MM.1S (cell line): ENCODE measurements around the gene ZNF182.
"Not testable (repeated sequence)": the region's sequence is repeated elsewhere in the genome, so short reads cannot be mapped to it uniquely, and the experiment has no call there.

ENCODE experiments used
- DNase-seq: peaks from one replicate; pipeline ENCODE4 v3.0.0-alpha.2; 2015
- H2AFZ ChIP-seq: fragments of 300-600 bp; sonication (generic); 2 replicates; pipeline ENCODE4 v1.6.0; 2016; ENCODE audit warnings: antibody characterized with exemption, low read length
- H3F3A ChIP-seq: fragments of 300-600 bp; sonication (generic); 2 replicates; pipeline ENCODE4 v1.6.1; 2016; ENCODE audit warnings: mild to moderate bottlenecking, antibody characterized with exemption, low read length, moderate library complexity, mixed read lengths; ENCODE audit not compliant: insufficient read depth
- H3K27ac ChIP-seq: fragments of 300-600 bp; sonication (generic); 2 replicates; pipeline ENCODE4 v1.5.1; 2016; ENCODE audit warnings: mild to moderate bottlenecking, low read length
- H3K27me3 ChIP-seq: fragments of 300-600 bp; sonication (generic); replicated peaks from 2 replicates; pipeline ENCODE4 v1.6.0; 2016; ENCODE audit warnings: low read length; ENCODE audit not compliant: insufficient read depth
- H3K36me3 ChIP-seq: fragments of 300-600 bp; sonication (generic); replicated peaks from 2 replicates; pipeline ENCODE4 v1.6.1; 2016; ENCODE audit warnings: mild to moderate bottlenecking, low read length, mixed read lengths; ENCODE audit not compliant: insufficient read depth
- H3K4me1 ChIP-seq: fragments of 300-600 bp; sonication (generic); 2 replicates; pipeline ENCODE4 v1.6.1; 2016; ENCODE audit warnings: low read length, mixed read lengths
- H3K4me2 ChIP-seq: fragments of 300-600 bp; sonication (generic); 2 replicates; pipeline ENCODE4 v1.6.0; 2016; ENCODE audit warnings: low read depth, low read length
- H3K4me3 ChIP-seq: fragments of 300-600 bp; sonication (generic); 2 replicates; pipeline ENCODE4 v1.5.1; 2016; ENCODE audit warnings: low read length, mixed read lengths
- H3K79me2 ChIP-seq: fragments of 300-600 bp; sonication (generic); 2 replicates; pipeline ENCODE4 v1.6.1; 2016; ENCODE audit warnings: mixed run types, low read length, mixed read lengths
- H3K9ac ChIP-seq: fragments of 300-600 bp; sonication (generic); 2 replicates; pipeline ENCODE4 v1.6.1; 2016; ENCODE audit warnings: low read length, mixed read lengths
- H3K9me2 ChIP-seq: fragments of 300-600 bp; sonication (generic); replicated peaks from 2 replicates; pipeline ENCODE4 v1.6.1; 2016; ENCODE audit warnings: mild to moderate bottlenecking, low read length, mixed read lengths; ENCODE audit not compliant: insufficient read depth
- H3K9me3 ChIP-seq: fragments of 300-600 bp; sonication (generic); replicated peaks from 2 replicates; pipeline ENCODE4 v1.6.1; 2016; ENCODE audit warnings: mild to moderate bottlenecking, low read length, mixed read lengths; ENCODE audit not compliant: insufficient read depth
- H4K20me1 ChIP-seq: fragments of 300-600 bp; sonication (generic); 2 replicates; pipeline ENCODE4 v1.6.1; 2016; ENCODE audit warnings: mild to moderate bottlenecking, low read length, moderate library complexity, mixed read lengths; ENCODE audit not compliant: insufficient read depth
- EZH2 ChIP-seq: fragments of 300-600 bp; sonication (generic); optimal IDR thresholded peaks from 2 replicates; pipeline ENCODE3; 2017; ENCODE audit warnings: low read depth, mild to moderate bottlenecking, antibody characterized with exemption, low read length, mixed read lengths
- EZH2phosphoT487 ChIP-seq: fragments of 300-600 bp; sonication (generic); IDR thresholded peaks from 2 replicates; pipeline ENCODE4 v1.6.1; 2018; ENCODE audit warnings: antibody characterized with exemption, low read length
- TF ChIP-seq, protein P1 (sequence below): fragments of 300-600 bp; sonication (generic); IDR thresholded peaks from 2 replicates; pipeline ENCODE4 v1.5.1; 2016; ENCODE audit warnings: antibody characterized with exemption, low read length, mixed read lengths

Gene ZNF182

DNA sequence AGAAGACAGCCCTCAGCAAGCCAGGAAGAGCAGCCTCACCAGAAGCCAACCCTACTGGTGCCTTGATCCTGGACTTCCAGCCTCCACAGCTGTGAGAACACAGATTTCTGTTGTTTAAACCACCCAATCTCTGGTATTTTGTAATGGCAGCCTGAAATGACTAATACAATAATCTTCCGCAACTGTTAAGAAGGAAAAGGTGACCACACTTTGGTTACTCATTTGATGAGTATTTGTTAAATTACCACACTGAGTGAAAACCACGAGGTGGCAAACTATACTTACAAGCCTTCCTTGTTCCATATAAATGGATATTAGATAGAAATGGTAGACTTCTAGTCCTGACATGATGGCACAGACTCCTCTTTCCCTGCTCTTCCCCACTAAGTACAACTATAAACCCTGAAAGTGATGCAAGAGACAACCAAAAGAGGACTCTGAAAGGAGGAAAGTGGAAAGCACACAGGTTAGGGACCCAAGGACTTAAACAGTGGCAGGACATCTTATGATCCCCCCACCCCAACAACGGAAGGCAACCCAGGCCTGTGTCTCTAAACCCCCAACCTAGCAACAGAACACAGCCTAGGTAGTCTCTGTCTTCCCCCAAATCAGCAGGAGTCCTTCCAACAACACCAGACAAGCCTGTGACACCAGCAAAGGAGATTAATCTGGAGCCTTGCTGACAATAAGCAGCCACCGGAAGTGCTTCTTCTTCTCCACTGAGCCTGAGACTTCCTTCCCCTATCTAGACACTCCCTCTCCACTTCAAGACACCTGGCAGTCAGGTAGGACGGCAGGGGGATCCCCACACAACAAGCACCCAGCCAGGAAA, 12.3 kb downstream of the ZNF182 start:
- Histone ChIP-seq H3K79me2 (0 out of 2 replicates have a peak, but pooled peaks cover 5% of the 10 kb centered on the region), H3K4me2 (no peak overlapping the region), H3K9me2 (no peaks in the 10 kb centered on the region), H3K36me3 (no peaks in the 10 kb centered on the region), H3K9me3 (no peaks in the 10 kb centered on the region), H3K9ac (no peak overlapping the region), H3K4me1 (no peaks in the 10 kb centered on the region), H2AFZ (no peak overlapping the region), H3K27me3 (no peaks in the 10 kb centered on the region), H3K4me3 (no peak overlapping the region), H3K27ac (no peak overlapping the region), H4K20me1 (no peaks in the 10 kb centered on the region), H3F3A (no peaks in the 10 kb centered on the region)
- TF ChIP-seq EZH2phosphoT487 (no peak), EZH2 (no peak)
- TF ChIP-seq, protein P1, sequence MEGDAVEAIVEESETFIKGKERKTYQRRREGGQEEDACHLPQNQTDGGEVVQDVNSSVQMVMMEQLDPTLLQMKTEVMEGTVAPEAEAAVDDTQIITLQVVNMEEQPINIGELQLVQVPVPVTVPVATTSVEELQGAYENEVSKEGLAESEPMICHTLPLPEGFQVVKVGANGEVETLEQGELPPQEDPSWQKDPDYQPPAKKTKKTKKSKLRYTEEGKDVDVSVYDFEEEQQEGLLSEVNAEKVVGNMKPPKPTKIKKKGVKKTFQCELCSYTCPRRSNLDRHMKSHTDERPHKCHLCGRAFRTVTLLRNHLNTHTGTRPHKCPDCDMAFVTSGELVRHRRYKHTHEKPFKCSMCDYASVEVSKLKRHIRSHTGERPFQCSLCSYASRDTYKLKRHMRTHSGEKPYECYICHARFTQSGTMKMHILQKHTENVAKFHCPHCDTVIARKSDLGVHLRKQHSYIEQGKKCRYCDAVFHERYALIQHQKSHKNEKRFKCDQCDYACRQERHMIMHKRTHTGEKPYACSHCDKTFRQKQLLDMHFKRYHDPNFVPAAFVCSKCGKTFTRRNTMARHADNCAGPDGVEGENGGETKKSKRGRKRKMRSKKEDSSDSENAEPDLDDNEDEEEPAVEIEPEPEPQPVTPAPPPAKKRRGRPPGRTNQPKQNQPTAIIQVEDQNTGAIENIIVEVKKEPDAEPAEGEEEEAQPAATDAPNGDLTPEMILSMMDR = no peak
- no peak for DNase-seq

DNA sequence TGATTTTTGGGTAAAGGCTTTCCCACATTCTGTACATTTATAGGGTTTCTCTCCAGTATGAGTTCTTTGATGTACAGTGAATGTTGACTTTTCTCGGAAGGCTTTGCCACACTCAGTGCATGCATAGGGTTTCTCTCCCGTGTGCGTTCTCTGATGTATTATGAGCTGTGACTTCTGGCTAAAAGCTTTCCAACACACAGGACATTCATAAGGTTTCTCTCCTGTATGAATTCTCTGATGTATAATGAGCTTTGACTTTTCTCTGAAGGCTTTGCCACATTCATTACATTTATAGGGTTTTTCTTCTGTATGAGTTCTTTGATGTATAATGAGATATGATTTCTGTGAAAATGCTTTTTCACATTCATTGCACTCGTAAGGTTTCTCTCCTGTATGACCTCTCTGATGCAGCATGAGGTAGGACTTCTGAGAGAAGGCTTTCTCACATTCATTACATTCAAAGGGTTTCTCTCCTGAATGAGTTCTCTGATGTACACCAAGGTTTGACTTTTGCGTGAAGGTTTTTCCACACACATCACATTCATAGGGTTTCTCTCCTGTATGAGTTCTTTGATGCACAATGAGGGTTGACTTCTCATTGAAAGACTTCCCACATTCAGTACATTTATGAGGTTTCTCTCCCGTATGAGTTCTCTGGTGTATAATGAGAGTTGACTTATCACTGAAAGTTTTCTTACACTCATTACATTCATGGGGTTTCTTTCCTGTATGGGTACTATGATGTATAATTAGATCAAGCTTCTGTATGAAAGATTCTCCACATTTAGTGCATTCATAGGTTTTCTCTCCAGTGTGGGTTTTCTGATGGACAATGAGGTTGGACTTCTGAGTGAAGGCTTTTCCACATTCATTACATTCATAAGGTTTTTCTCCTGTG, 27.3 kb downstream of the ZNF182 start:
- peaks cover 20% of the 10 kb centered on the region; the same call in 1 of the 2 replicates for H3K36me3 ChIP-seq
- no peak overlapping the region for H3K27ac ChIP-seq
- H3K4me3 ChIP-seq = no peak overlapping the region
- no peaks in the 10 kb centered on the region for H3K79me2 ChIP-seq
- no peaks in the 10 kb centered on the region for H3K27me3 ChIP-seq
- H3K4me2 ChIP-seq = no peak overlapping the region
- DNase-seq = no peak
- no peak overlapping the region for H2AFZ ChIP-seq
- no peaks in the 10 kb centered on the region for H3K9me2 ChIP-seq
- H3K4me1 ChIP-seq = no peaks in the 10 kb centered on the region
- TF ChIP-seq EZH2 (no peak), EZH2phosphoT487 (no peak)
- TF ChIP-seq, protein P1 = no peak
- no peaks in the 10 kb centered on the region for H3F3A ChIP-seq
- no peak overlapping the region for H3K9ac ChIP-seq
- no peaks in the 10 kb centered on the region for H3K9me3 ChIP-seq
- no peaks in the 10 kb centered on the region for H4K20me1 ChIP-seq

DNA sequence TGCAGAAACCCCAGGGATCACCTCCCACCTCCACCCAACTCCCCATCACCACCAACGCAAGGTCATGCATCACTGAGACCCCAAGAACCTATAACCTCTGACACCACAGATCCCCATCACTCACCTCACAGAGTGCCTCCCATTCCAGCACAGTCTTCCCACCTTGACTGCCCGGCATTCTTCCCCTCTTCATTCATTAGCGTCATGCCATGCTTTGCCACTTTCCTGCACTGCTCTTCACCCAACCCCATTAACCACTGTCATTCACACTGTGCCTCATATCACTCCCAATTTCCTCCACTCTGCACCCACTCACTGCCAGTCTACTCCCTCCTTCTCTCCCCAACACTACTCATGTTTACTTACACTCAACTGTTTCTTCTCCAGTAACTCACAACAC, 30.6 kb downstream of the ZNF182 start:
- Histone ChIP-seq H3K4me2 (no peak overlapping the region), H3K27ac (no peak overlapping the region), H3K4me1 (no peaks in the 10 kb centered on the region), H4K20me1 (no peaks in the 10 kb centered on the region), H3K9me2 (no peaks in the 10 kb centered on the region), H3K9me3 (no peaks in the 10 kb centered on the region), H3K4me3 (no peak overlapping the region), H3F3A (no peaks in the 10 kb centered on the region), H3K9ac (no peak overlapping the region), H3K27me3 (no peaks in the 10 kb centered on the region), H2AFZ (no peak overlapping the region), H3K36me3 (peaks cover 11% of the 10 kb centered on the region; the same call in 1 of the 2 replicates), H3K79me2 (no peaks in the 10 kb centered on the region)
- no peak for DNase-seq
- TF ChIP-seq, protein P1 = no peak
- TF ChIP-seq EZH2 (no peak), EZH2phosphoT487 (no peak)

DNA sequence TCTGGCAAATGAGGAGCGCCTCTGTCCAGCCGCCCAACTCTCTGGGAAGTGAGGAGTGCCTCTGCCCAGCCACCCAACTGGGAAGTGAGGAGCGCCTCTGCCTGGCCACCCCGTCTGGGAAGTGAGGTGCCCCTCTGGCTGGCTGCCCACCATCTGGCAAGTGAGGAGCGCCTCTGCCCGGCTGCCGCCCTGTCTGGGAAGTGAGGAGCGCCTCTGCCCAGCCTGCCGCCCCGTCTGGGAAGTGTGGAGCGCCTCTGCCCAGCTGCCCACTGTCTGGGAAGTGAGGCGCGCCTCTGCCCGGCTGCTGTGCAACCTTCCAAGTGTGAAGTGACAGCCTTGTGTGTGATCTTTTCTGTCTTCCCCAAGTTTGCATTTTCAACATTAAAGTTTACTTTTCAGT, 38.3 kb downstream of the ZNF182 start:
- not testable (repeated sequence) for H3K9ac ChIP-seq, DNase-seq, H3K4me1 ChIP-seq, H3K9me3 ChIP-seq, H3K27ac ChIP-seq, H3K27me3 ChIP-seq, H4K20me1 ChIP-seq, H3K79me2 ChIP-seq, H3F3A ChIP-seq, H3K4me2 ChIP-seq, H2AFZ ChIP-seq, H3K9me2 ChIP-seq, H3K36me3 ChIP-seq, H3K4me3 ChIP-seq

DNA sequence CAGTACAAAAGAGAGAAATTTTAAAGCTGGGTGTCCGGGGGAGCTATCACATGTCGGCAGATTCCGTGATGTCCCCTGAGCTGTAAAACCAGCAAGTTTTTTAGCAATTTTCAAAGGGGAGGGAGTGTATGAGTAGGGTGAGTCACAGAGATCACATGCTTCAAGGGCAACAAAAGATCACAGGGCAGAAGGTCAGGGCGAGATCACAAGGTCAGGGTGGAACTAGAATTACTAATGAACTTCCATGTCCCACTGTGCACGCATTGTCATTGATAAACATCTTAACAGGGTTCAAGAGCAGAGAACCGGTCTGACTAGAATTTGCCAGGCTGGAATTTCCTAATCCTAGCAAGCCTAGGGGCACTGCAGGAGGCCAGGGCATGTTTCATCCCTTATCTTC, 42.0 kb downstream of the ZNF182 start:
- H3K9me3 ChIP-seq, H3K27me3 ChIP-seq, H3K4me2 ChIP-seq, H4K20me1 ChIP-seq, H3K27ac ChIP-seq, H3K79me2 ChIP-seq, H2AFZ ChIP-seq, H3K4me3 ChIP-seq, DNase-seq, H3K4me1 ChIP-seq, H3K36me3 ChIP-seq, H3K9ac ChIP-seq, H3K9me2 ChIP-seq, H3F3A ChIP-seq: not testable (repeated sequence)
